D721Med (cell line): Measurements from ENCODE around the gene KRT85.

Experiments used
- DNase-seq: peaks from one replicate; pipeline ENCODE4 v3.0.0; 2011; ENCODE audit warnings: low spot score; ENCODE audit not compliant: insufficient read length
- FAIRE-seq: peaks from 2 replicates; lab custom pipeline; 2011; peaks lifted over from hg19 to GRCh38; lab: Jason Lieb, UNC
- CTCF ChIP-seq: IDR thresholded peaks from 2 replicates; pipeline ENCODE4 v1.5.1; 2012; ENCODE audit warnings: mild to moderate bottlenecking, control low read depth; ENCODE audit not compliant: insufficient read depth; ENCODE audit errors: missing control alignments

The KRT85 gene

GRCh38 chr12:52360663-52361271, 6.5 kb downstream of the KRT85 start:
- DNase-seq (no peak), FAIRE-seq (no peak)
- no peak for TF ChIP-seq CTCF

DNA sequence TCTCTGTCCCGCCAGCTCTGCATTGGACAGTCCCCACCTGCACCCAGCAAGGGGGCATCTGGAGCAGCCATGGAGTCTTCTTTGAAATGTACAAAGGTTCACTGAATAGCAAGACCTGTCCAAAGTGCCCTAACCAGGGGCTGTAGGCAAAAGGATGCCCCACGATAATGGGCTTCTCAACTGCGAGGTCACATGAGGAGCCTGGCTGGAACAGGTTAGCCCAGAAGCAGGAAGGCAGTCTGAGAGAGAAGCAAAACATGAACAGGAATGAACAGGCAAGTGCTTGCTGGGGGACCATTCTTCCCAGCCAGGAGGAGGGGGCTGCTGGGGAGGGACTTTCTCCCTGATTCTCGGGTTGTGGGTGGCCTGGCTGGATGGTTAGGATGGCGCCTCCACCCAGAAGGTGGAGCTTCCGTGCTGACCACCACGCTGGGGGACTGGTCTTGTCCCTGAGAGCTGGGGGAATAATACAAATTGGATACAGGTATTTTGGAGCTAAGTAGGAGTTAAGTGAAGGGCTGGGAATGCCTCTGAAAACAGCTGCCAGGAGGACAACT, 7.1 kb downstream of the KRT85 start:
- DNase-seq (no peak), FAIRE-seq (no peak)
- TF ChIP-seq CTCF: no peak

GRCh38 chr12:52359621-52360061, 7.6 kb downstream of the KRT85 start:
- FAIRE-seq (no peak), DNase-seq (no peak)
- no peak for TF ChIP-seq CTCF

GRCh38 chr12:52358575-52359350, 8.5 kb downstream of the KRT85 start:
- no peak for TF ChIP-seq CTCF
- DNase-seq (no peak), FAIRE-seq (no peak)

DNA sequence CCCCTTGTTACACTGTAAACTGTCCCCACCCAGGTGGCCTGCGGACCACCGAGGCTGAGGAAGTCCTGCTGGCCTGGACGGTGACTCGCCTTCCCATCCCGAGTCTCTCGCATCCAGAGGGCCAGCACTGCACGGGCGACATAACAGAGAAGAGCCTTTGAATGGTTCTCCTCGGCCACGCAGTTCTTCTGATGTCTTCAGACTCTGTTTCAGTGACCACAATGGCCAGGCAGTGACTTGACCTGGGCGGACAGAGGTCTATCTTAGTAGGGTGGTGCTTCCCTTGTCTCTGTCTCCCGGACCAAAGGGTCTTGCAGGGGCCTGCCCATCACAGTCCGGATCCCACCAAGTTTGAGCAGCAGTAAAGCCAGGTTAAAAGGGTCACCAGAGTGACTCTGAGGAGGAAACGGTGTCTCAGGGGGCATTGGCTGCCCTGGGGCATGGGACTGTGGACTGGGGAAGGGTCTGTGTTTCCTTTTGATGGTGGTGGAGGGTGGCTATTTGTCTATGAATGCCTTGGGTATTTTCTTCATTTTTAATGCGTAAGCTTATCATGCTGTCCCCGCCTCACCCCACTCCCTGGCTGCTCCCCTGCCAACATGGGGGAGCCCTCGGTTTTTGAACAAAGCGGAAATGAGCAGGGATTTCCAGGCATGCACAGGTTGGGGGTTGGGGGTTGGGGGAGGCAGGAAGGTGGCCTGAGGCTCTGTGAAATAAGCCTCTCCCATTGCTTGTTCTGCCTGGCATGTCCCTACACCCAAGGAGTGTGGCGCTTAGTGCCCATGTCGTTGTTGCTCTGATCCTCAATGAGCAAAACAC, 10.3 kb downstream of the KRT85 start:
- DNase-seq: no peak
- TF ChIP-seq CTCF: no peak
- no peak for FAIRE-seq

GRCh38 chr12:52356031-52356761, 11.1 kb downstream of the KRT85 start:
- TF ChIP-seq CTCF: no peak
- FAIRE-seq (no peak), DNase-seq (no peak)
